HL-60 (cell line): ENCODE results near the gene TMEM229A.
A peak's percentile ranks its signal among the peaks of the same experiment; 100 is the strongest.

Source experiments
- GABPA ChIP-seq: IDR thresholded peaks from 2 replicates; pipeline ENCODE4 v1.6.1; 2012; ENCODE audit warnings: low read depth
- POLR2AphosphoS5 ChIP-seq: IDR thresholded peaks from 2 replicates; pipeline ENCODE4 v1.6.1; 2012; ENCODE audit warnings: low read depth
- SPI1 ChIP-seq: IDR thresholded peaks from 2 replicates; pipeline ENCODE4 v1.6.1; 2012; ENCODE audit warnings: low read depth, mild to moderate bottlenecking, borderline replicate concordance
- TF ChIP-seq, protein P1 (sequence below): IDR thresholded peaks from one replicate; pipeline ENCODE4 v1.5.1; 2011; ENCODE audit warnings: low read length, control low read depth, inconsistent platforms; ENCODE audit not compliant: insufficient read depth
- TF ChIP-seq, protein P2 (sequence below): IDR thresholded peaks from 2 replicates; pipeline ENCODE4 v1.6.1; 2012; ENCODE audit warnings: low read depth; ENCODE audit not compliant: insufficient replicate concordance

DNA sequence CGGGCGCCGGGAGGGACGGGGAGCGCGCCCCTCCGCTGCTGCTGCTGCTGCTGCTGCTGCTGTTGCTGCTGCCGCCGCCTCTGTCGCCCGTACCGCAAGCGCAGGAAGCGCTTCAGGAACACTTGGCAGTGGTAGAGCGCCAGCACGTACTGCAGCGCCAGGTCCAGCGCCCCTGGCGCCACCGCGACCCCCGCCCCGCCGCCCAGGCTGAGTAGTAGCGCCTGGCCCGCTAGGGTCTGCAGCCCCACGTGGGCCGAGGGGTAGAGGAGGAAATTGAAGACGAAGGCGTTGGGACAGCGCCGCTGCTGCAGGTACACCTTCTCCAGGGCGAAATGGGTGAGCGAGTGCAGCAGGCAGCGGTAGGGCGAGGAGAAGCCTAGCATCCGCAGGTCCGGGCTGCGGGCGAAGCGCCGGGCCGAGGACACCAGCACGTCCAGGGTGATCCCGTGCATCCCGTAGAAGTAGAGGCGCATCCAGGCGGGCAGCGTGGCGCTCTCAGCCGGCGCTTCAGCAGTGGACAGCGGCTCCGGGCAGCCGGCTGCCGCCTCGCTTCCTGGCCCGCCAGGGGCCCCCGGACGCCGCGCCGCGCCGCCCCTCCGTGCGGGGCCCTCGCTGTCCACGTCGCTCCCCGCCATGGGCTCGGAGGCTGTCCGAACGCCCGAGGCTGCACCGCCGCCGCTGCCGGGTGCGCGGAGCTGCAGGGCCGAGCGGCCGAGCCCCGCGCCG is at the start of gene TMEM229A:
- TF ChIP-seq, protein P1, sequence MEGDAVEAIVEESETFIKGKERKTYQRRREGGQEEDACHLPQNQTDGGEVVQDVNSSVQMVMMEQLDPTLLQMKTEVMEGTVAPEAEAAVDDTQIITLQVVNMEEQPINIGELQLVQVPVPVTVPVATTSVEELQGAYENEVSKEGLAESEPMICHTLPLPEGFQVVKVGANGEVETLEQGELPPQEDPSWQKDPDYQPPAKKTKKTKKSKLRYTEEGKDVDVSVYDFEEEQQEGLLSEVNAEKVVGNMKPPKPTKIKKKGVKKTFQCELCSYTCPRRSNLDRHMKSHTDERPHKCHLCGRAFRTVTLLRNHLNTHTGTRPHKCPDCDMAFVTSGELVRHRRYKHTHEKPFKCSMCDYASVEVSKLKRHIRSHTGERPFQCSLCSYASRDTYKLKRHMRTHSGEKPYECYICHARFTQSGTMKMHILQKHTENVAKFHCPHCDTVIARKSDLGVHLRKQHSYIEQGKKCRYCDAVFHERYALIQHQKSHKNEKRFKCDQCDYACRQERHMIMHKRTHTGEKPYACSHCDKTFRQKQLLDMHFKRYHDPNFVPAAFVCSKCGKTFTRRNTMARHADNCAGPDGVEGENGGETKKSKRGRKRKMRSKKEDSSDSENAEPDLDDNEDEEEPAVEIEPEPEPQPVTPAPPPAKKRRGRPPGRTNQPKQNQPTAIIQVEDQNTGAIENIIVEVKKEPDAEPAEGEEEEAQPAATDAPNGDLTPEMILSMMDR: no peak
- TF ChIP-seq POLR2AphosphoS5 (no peak), SPI1 (no peak), GABPA (no peak)
- TF ChIP-seq, protein P2, sequence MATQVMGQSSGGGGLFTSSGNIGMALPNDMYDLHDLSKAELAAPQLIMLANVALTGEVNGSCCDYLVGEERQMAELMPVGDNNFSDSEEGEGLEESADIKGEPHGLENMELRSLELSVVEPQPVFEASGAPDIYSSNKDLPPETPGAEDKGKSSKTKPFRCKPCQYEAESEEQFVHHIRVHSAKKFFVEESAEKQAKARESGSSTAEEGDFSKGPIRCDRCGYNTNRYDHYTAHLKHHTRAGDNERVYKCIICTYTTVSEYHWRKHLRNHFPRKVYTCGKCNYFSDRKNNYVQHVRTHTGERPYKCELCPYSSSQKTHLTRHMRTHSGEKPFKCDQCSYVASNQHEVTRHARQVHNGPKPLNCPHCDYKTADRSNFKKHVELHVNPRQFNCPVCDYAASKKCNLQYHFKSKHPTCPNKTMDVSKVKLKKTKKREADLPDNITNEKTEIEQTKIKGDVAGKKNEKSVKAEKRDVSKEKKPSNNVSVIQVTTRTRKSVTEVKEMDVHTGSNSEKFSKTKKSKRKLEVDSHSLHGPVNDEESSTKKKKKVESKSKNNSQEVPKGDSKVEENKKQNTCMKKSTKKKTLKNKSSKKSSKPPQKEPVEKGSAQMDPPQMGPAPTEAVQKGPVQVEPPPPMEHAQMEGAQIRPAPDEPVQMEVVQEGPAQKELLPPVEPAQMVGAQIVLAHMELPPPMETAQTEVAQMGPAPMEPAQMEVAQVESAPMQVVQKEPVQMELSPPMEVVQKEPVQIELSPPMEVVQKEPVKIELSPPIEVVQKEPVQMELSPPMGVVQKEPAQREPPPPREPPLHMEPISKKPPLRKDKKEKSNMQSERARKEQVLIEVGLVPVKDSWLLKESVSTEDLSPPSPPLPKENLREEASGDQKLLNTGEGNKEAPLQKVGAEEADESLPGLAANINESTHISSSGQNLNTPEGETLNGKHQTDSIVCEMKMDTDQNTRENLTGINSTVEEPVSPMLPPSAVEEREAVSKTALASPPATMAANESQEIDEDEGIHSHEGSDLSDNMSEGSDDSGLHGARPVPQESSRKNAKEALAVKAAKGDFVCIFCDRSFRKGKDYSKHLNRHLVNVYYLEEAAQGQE: peak; percentile 87
